PC-9 (cell line): ENCODE results near the gene CHST11.

ENCODE experiments used
- EZH2 ChIP-seq: fragments of 200-600 bp; sonication (generic); IDR thresholded peaks from 2 replicates; pipeline ENCODE4 v1.8.0; 2017; ENCODE audit warnings: antibody characterized with exemption, low read depth
- TF ChIP-seq, protein P1 (sequence below): fragments of 200-600 bp; sonication (generic); conservative IDR thresholded peaks from 2 replicates; pipeline ENCODE4 v1.6.1; 2017; ENCODE audit warnings: mixed run types, antibody characterized with exemption, mild to moderate bottlenecking, moderate library complexity

DNA sequence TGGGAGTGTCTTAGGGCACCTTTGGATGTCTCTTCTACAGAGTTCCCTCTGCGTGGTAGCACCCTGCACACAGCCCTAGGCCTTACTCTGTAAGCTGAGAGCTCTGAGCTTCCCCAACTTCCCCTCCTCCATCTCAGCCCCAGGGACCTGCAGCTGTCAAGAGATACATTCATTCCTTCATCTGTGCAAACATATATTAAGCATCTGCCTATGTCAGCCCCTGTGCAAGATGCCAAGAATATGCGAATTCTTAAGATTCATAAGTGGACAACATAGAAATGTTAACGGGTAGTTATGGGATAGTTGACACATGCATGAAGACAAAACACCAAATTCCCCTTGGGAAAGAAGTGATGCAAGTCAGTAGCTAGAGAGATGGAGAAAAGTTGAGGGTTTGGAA is 310.5 kb downstream of the CHST11 start:
- no peak for TF ChIP-seq EZH2
- TF ChIP-seq, protein P1, sequence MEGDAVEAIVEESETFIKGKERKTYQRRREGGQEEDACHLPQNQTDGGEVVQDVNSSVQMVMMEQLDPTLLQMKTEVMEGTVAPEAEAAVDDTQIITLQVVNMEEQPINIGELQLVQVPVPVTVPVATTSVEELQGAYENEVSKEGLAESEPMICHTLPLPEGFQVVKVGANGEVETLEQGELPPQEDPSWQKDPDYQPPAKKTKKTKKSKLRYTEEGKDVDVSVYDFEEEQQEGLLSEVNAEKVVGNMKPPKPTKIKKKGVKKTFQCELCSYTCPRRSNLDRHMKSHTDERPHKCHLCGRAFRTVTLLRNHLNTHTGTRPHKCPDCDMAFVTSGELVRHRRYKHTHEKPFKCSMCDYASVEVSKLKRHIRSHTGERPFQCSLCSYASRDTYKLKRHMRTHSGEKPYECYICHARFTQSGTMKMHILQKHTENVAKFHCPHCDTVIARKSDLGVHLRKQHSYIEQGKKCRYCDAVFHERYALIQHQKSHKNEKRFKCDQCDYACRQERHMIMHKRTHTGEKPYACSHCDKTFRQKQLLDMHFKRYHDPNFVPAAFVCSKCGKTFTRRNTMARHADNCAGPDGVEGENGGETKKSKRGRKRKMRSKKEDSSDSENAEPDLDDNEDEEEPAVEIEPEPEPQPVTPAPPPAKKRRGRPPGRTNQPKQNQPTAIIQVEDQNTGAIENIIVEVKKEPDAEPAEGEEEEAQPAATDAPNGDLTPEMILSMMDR = no peak
